ENCODE measurements around the gene WDFY4. TPM values are rescaled to one million over a fixed set of nuclear protein-coding genes. Genes with fewer than 3 reads are reported as not detected.

WDFY4 gene
- total and polyA plus RNA-seq, 4 donors = 3.1 to 3.8 (median 3.5) TPM

GRCh38 chr10:48653944-48654698, 30.6 kb upstream of the WDFY4 start:
- no peak overlapping the region for H3K27ac ChIP-seq (ENCODE audit: low read depth, low read length)
- WGBS (ENCODE audit: insufficient coverage) = 100% methylated on average over 2 of the region's 4 CpGs
- no peak for DNase-seq (ENCODE audit: low read depth in 4 of 6, low spot score in 6 of 6)

GRCh38 chr10:48655411-48656240, 29.0 kb upstream of the WDFY4 start:
- no peak overlapping the region for H3K27ac ChIP-seq (ENCODE audit: low read depth, low read length)
- H3K9me3 ChIP-seq (ENCODE audit: control insufficient read depth, insufficient read depth, low read length) = no peaks in the 10 kb centered on the region
- peaks cover 24% of the 10 kb centered on the region for H3K4me1 ChIP-seq (ENCODE audit: control insufficient read depth, insufficient read depth, low read length)
- H3K4me3 ChIP-seq (ENCODE audit: low read depth, low read length) = peak overlapping the region; percentile 28
- 8% methylated on average over 54 of the region's 55 CpGs for WGBS (ENCODE audit: insufficient coverage)
- H3K27me3 ChIP-seq (ENCODE audit: control insufficient read depth, insufficient read depth, low read length) = peaks cover 9% of the 10 kb centered on the region
- H3K36me3 ChIP-seq (ENCODE audit: control insufficient read depth, insufficient read depth, low read length) = no peaks in the 10 kb centered on the region
- DNase-seq (ENCODE audit: low read depth in 4 of 6, low spot score in 6 of 6) = peak in 3 of 6 donors; percentile 26 to 51 (median 43)

More at GRCh38 chr10:48653944-48654698, 30.6 kb upstream of the WDFY4 start:
- Histone ChIP-seq H3K9me3 (ENCODE audit: control insufficient read depth, insufficient read depth, low read length) (no peaks in the 10 kb centered on the region), H3K4me1 (ENCODE audit: control insufficient read depth, insufficient read depth, low read length) (peaks cover 24% of the 10 kb centered on the region), H3K36me3 (ENCODE audit: control insufficient read depth, insufficient read depth, low read length) (no peaks in the 10 kb centered on the region), H3K4me3 (ENCODE audit: low read depth, low read length) (no peak overlapping the region), H3K27me3 (ENCODE audit: control insufficient read depth, insufficient read depth, low read length) (peaks cover 9% of the 10 kb centered on the region)

GRCh38 chr10:48656241-48656913, 28.3 kb upstream of the WDFY4 start:
- Histone ChIP-seq H3K27ac (ENCODE audit: low read depth, low read length) (no peak overlapping the region), H3K36me3 (ENCODE audit: control insufficient read depth, insufficient read depth, low read length) (no peaks in the 10 kb centered on the region), H3K4me1 (ENCODE audit: control insufficient read depth, insufficient read depth, low read length) (peaks cover 24% of the 10 kb centered on the region), H3K9me3 (ENCODE audit: control insufficient read depth, insufficient read depth, low read length) (no peaks in the 10 kb centered on the region), H3K27me3 (ENCODE audit: control insufficient read depth, insufficient read depth, low read length) (peaks cover 9% of the 10 kb centered on the region), H3K4me3 (ENCODE audit: low read depth, low read length) (peak overlapping the region; percentile 46)
- peak; percentile 52 to 94 (median 82) for DNase-seq (ENCODE audit: low read depth in 4 of 6, low spot score in 6 of 6)
- under 1% methylated on average over 35 of the region's 46 CpGs for WGBS (ENCODE audit: insufficient coverage)

- 62% methylated on average over 10 of the region's 10 CpGs for WGBS (ENCODE audit: insufficient coverage)
- H3K9me3 ChIP-seq (ENCODE audit: control insufficient read depth, insufficient read depth, low read length) = no peaks in the 10 kb centered on the region
- no peak for DNase-seq (ENCODE audit: low read depth in 4 of 6, low spot score in 6 of 6)
- H3K27me3 ChIP-seq (ENCODE audit: control insufficient read depth, insufficient read depth, low read length) = peaks cover 9% of the 10 kb centered on the region
- H3K4me3 ChIP-seq (ENCODE audit: low read depth, low read length) = no peak overlapping the region
- H3K27ac ChIP-seq (ENCODE audit: low read depth, low read length) = no peak overlapping the region
- peaks cover 24% of the 10 kb centered on the region for H3K4me1 ChIP-seq (ENCODE audit: control insufficient read depth, insufficient read depth, low read length)
- H3K36me3 ChIP-seq (ENCODE audit: control insufficient read depth, insufficient read depth, low read length) = no peaks in the 10 kb centered on the region
These were observed 27.8 kb upstream of the WDFY4 start for GRCh38 chr10:48656914-48657305.

- no peak overlapping the region for H3K27ac ChIP-seq (ENCODE audit: low read depth, low read length)
- 76% methylated on average over 2 of the region's 5 CpGs for WGBS (ENCODE audit: insufficient coverage)
These were observed 27.3 kb upstream of the WDFY4 start for GRCh38 chr10:48657416-48657815.

GRCh38 chr10:48658243-48658974, 26.3 kb upstream of the WDFY4 start:
- Histone ChIP-seq H3K27me3 (ENCODE audit: control insufficient read depth, insufficient read depth, low read length) (peaks cover 9% of the 10 kb centered on the region), H3K9me3 (ENCODE audit: control insufficient read depth, insufficient read depth, low read length) (no peaks in the 10 kb centered on the region), H3K4me1 (ENCODE audit: control insufficient read depth, insufficient read depth, low read length) (peaks cover 24% of the 10 kb centered on the region), H3K36me3 (ENCODE audit: control insufficient read depth, insufficient read depth, low read length) (no peaks in the 10 kb centered on the region), H3K27ac (ENCODE audit: low read depth, low read length) (no peak overlapping the region), H3K4me3 (ENCODE audit: low read depth, low read length) (no peak overlapping the region)
- 36% methylated on average over 13 of the region's 19 CpGs for WGBS (ENCODE audit: insufficient coverage)
- peak; percentile 54 to 94 (median 75) for DNase-seq (ENCODE audit: low read depth in 4 of 6, low spot score in 6 of 6)

More at GRCh38 chr10:48657416-48657815, 27.3 kb upstream of the WDFY4 start:
- peaks cover 24% of the 10 kb centered on the region for H3K4me1 ChIP-seq (ENCODE audit: control insufficient read depth, insufficient read depth, low read length)
- no peaks in the 10 kb centered on the region for H3K36me3 ChIP-seq (ENCODE audit: control insufficient read depth, insufficient read depth, low read length)
- no peak overlapping the region for H3K4me3 ChIP-seq (ENCODE audit: low read depth, low read length)
- no peaks in the 10 kb centered on the region for H3K9me3 ChIP-seq (ENCODE audit: control insufficient read depth, insufficient read depth, low read length)
- DNase-seq (ENCODE audit: low read depth in 4 of 6, low spot score in 6 of 6) = no peak
- peaks cover 9% of the 10 kb centered on the region for H3K27me3 ChIP-seq (ENCODE audit: control insufficient read depth, insufficient read depth, low read length)

- H3K27me3 ChIP-seq (ENCODE audit: control insufficient read depth, insufficient read depth, low read length) = peaks cover 9% of the 10 kb centered on the region
- no peaks in the 10 kb centered on the region for H3K9me3 ChIP-seq (ENCODE audit: control insufficient read depth, insufficient read depth, low read length)
- no peaks in the 10 kb centered on the region for H3K36me3 ChIP-seq (ENCODE audit: control insufficient read depth, insufficient read depth, low read length)
- DNase-seq (ENCODE audit: low read depth in 4 of 6, low spot score in 6 of 6) = no peak
- H3K27ac ChIP-seq (ENCODE audit: low read depth, low read length) = no peak overlapping the region
- WGBS (ENCODE audit: insufficient coverage) = 83% methylated on average over 7 of the region's 9 CpGs
- peaks cover 24% of the 10 kb centered on the region for H3K4me1 ChIP-seq (ENCODE audit: control insufficient read depth, insufficient read depth, low read length)
- H3K4me3 ChIP-seq (ENCODE audit: low read depth, low read length) = no peak overlapping the region
These were observed 25.8 kb upstream of the WDFY4 start for GRCh38 chr10:48658975-48659269.

- no peaks in the 10 kb centered on the region for H3K36me3 ChIP-seq (ENCODE audit: control insufficient read depth, insufficient read depth, low read length)
- peak in 3 of 6 donors; percentile 6 to 77 (median 43) for DNase-seq (ENCODE audit: low read depth in 4 of 6, low spot score in 6 of 6)
- H3K4me1 ChIP-seq (ENCODE audit: control insufficient read depth, insufficient read depth, low read length) = peaks cover 24% of the 10 kb centered on the region
- H3K27ac ChIP-seq (ENCODE audit: low read depth, low read length) = no peak overlapping the region
- no peak overlapping the region for H3K4me3 ChIP-seq (ENCODE audit: low read depth, low read length)
- no CpG with 5 or more reads among the region's 2 CpGs for WGBS (ENCODE audit: insufficient coverage)
- peaks cover 9% of the 10 kb centered on the region for H3K27me3 ChIP-seq (ENCODE audit: control insufficient read depth, insufficient read depth, low read length)
- H3K9me3 ChIP-seq (ENCODE audit: control insufficient read depth, insufficient read depth, low read length) = no peaks in the 10 kb centered on the region
These were observed 24.9 kb upstream of the WDFY4 start for GRCh38 chr10:48659790-48660189.

- Histone ChIP-seq H3K9me3 (ENCODE audit: control insufficient read depth, insufficient read depth, low read length) (no peaks in the 10 kb centered on the region), H3K4me1 (ENCODE audit: control insufficient read depth, insufficient read depth, low read length) (peaks cover 12% of the 10 kb centered on the region), H3K36me3 (ENCODE audit: control insufficient read depth, insufficient read depth, low read length) (no peaks in the 10 kb centered on the region), H3K4me3 (ENCODE audit: low read depth, low read length) (no peak overlapping the region), H3K27me3 (ENCODE audit: control insufficient read depth, insufficient read depth, low read length) (peaks cover 8% of the 10 kb centered on the region), H3K27ac (ENCODE audit: low read depth, low read length) (no peak overlapping the region)
- no peak for DNase-seq (ENCODE audit: low read depth in 4 of 6, low spot score in 6 of 6)
These were observed 23.2 kb upstream of the WDFY4 start for GRCh38 chr10:48661441-48661840.

Measured in spinal cord (tissue), 10 donors.